Smooth muscle cell (in vitro differentiated cells): ENCODE results near the gene SLC35D3. TPM values are rescaled to one million over a fixed set of nuclear protein-coding genes. Genes with fewer than 3 reads are reported as not detected.
"Not testable (repeated sequence)": the region's sequence is repeated elsewhere in the genome, so short reads cannot be mapped to it uniquely, and the experiment has no call there.

ENCODE experiments used
- DNase-seq: peaks from one replicate; lab custom pipeline; 2025; ENCODE audit not compliant: unreplicated experiment; lab: John Stamatoyannopoulos, UW
- H2AFZ ChIP-seq: fragments of 200-600 bp; sonication (generic); 2 replicates; pipeline ENCODE4 v1.6.0; 2016; ENCODE audit warnings: antibody characterized with exemption, low read depth, mild to moderate bottlenecking
- H3F3A ChIP-seq: fragments of 200-600 bp; sonication (generic); 2 replicates; pipeline ENCODE4 v1.6.0; 2017; ENCODE audit warnings: antibody characterized with exemption, low read depth
- H3K27ac ChIP-seq: fragments of 200-600 bp; sonication (generic); 2 replicates; pipeline ENCODE4 v1.5.1; 2016; ENCODE audit warnings: low read depth, mild to moderate bottlenecking
- H3K27me3 ChIP-seq: fragments of 200-600 bp; sonication (generic); 2 replicates; pipeline ENCODE4 v1.6.1; 2016; ENCODE audit warnings: low read depth, mild to moderate bottlenecking
- H3K36me3 ChIP-seq: fragments of 200-600 bp; sonication (generic); 2 replicates; pipeline ENCODE4 v1.5.1; 2016; ENCODE audit warnings: low read depth
- H3K4me1 ChIP-seq: fragments of 200-600 bp; sonication (generic); 2 replicates; pipeline ENCODE4 v1.5.1; 2016; ENCODE audit warnings: low read depth
- H3K4me2 ChIP-seq: fragments of 200-600 bp; sonication (generic); 2 replicates; pipeline ENCODE4 v1.6.0; 2016; ENCODE audit warnings: mild to moderate bottlenecking
- H3K4me3 ChIP-seq: fragments of 200-600 bp; sonication (generic); 2 replicates; pipeline ENCODE4 v1.5.1; 2016; ENCODE audit warnings: mild to moderate bottlenecking
- H3K79me2 ChIP-seq: fragments of 200-600 bp; sonication (generic); 2 replicates; pipeline ENCODE4 v1.6.0; 2016; ENCODE audit warnings: low read depth, mild to moderate bottlenecking
- H3K9ac ChIP-seq: fragments of 200-600 bp; sonication (generic); 2 replicates; pipeline ENCODE4 v1.6.0; 2016; ENCODE audit warnings: low read depth
- H3K9me3 ChIP-seq: fragments of 200-600 bp; sonication (generic); replicated peaks from 2 replicates; pipeline ENCODE4 v1.5.1; 2016; ENCODE audit warnings: low read depth
- H4K20me1 ChIP-seq: fragments of 200-600 bp; sonication (generic); 2 replicates; pipeline ENCODE4 v1.6.0; 2016; ENCODE audit warnings: low read depth
- CTCF ChIP-seq: fragments of 200-600 bp; sonication (generic); IDR thresholded peaks from 2 replicates; pipeline ENCODE4 v1.5.1; 2017; ENCODE audit warnings: borderline replicate concordance, mild to moderate bottlenecking, antibody characterized with exemption; ENCODE audit not compliant: insufficient read depth, poor library complexity, severe bottlenecking
- WGBS: methylation state at CpG from one replicate; pipeline ENCODE4 v1.1.7; 2016; ENCODE audit warnings: low lambda C conversion rate; 5-methylcytosine and 5-hydroxymethylcytosine counted together
- polyA plus RNA-seq: library from polyadenylated mRNA; unstranded; fragments of >200 nt; fragmentation: Nextera tagmentation; extraction: Ambion mirVana; gene quantifications from 2 replicates; pipeline ENCODE4 v1.2.1, GENCODE V29; 2016
- total RNA-seq: library from RNA; depleted of rRNA; stranded (reverse); fragments of >200 nt; gene quantifications from 2 replicates; pipeline ENCODE4 v1.2.3, GENCODE V29; 2014

SLC35D3 gene
- total and polyA plus RNA-seq, 2 experiments from 2014 or later = not detected

GRCh38 chr6:136897071-136897470 lies 25.0 kb upstream of the SLC35D3 start:
- H3K27ac ChIP-seq = no peak overlapping the region
- H3K4me3 ChIP-seq = no peak overlapping the region
- no peaks in the 10 kb centered on the region for H3F3A ChIP-seq
- TF ChIP-seq CTCF = no peak
- no peak overlapping the region for H3K9ac ChIP-seq
- H4K20me1 ChIP-seq = peaks cover 12% of the 10 kb centered on the region
- no peak for DNase-seq
- H3K4me1 ChIP-seq = no peaks in the 10 kb centered on the region
- no peaks in the 10 kb centered on the region for H3K9me3 ChIP-seq
- no peaks in the 10 kb centered on the region for H3K79me2 ChIP-seq
- H3K4me2 ChIP-seq = no peak overlapping the region
- no peak overlapping the region for H2AFZ ChIP-seq
- peaks cover 5% of the 10 kb centered on the region for H3K36me3 ChIP-seq
- WGBS = 94% methylated on average over 1 of the region's 1 CpG
- no peaks in the 10 kb centered on the region for H3K27me3 ChIP-seq

- H3K9me3 ChIP-seq = no peaks in the 10 kb centered on the region
- DNase-seq = no peak
- no peaks in the 10 kb centered on the region for H3F3A ChIP-seq
- H3K27ac ChIP-seq = no peak overlapping the region
- no peaks in the 10 kb centered on the region for H3K27me3 ChIP-seq
- peaks cover 5% of the 10 kb centered on the region for H3K36me3 ChIP-seq
- no peaks in the 10 kb centered on the region for H3K79me2 ChIP-seq
- no peak overlapping the region for H2AFZ ChIP-seq
- no peak overlapping the region for H3K4me3 ChIP-seq
- no peak overlapping the region for H3K4me2 ChIP-seq
- 86% methylated on average over 5 of the region's 5 CpGs for WGBS
- H4K20me1 ChIP-seq = peaks cover 5% of the 10 kb centered on the region
- TF ChIP-seq CTCF = no peak
- no peaks in the 10 kb centered on the region for H3K4me1 ChIP-seq
- H3K9ac ChIP-seq = no peak overlapping the region
These were observed 20.8 kb upstream of the SLC35D3 start for GRCh38 chr6:136901212-136901784.

GRCh38 chr6:136904477-136904876 lies 17.6 kb upstream of the SLC35D3 start:
- H3K4me2 ChIP-seq, H3K36me3 ChIP-seq, H3F3A ChIP-seq, H4K20me1 ChIP-seq, H3K79me2 ChIP-seq, H3K27ac ChIP-seq, H3K4me1 ChIP-seq, H3K4me3 ChIP-seq, H3K9me3 ChIP-seq, H3K9ac ChIP-seq, DNase-seq, H3K27me3 ChIP-seq, H2AFZ ChIP-seq: not testable (repeated sequence)
- 97% methylated on average over 3 of the region's 3 CpGs for WGBS

GRCh38 chr6:136914947-136915346 lies 7.2 kb upstream of the SLC35D3 start:
- H3K9ac ChIP-seq = no peak overlapping the region
- peaks cover 20% of the 10 kb centered on the region for H3K27me3 ChIP-seq
- no peak overlapping the region for H3K4me3 ChIP-seq
- H3K27ac ChIP-seq = no peak overlapping the region
- no peak overlapping the region for H3K4me2 ChIP-seq
- DNase-seq = no peak
- no peaks in the 10 kb centered on the region for H3K4me1 ChIP-seq
- 90% methylated on average over 1 of the region's 1 CpG for WGBS
- no peak for TF ChIP-seq CTCF
- no peaks in the 10 kb centered on the region for H4K20me1 ChIP-seq
- no peaks in the 10 kb centered on the region for H3F3A ChIP-seq
- no peaks in the 10 kb centered on the region for H3K79me2 ChIP-seq
- no peak overlapping the region for H2AFZ ChIP-seq
- no peaks in the 10 kb centered on the region for H3K36me3 ChIP-seq
- H3K9me3 ChIP-seq = no peaks in the 10 kb centered on the region
